PC-9 (cell line): ENCODE measurements around the gene ARHGAP32. TPM values are rescaled to one million over a fixed set of nuclear protein-coding genes. Genes with fewer than 3 reads are reported as not detected.

Source experiments
- BruUV-seq: library from RNA; stranded (reverse); fragments of 400-500 nt; replicated peaks from 2 replicates; lab custom pipeline; 2021; lab: Mats Ljungman, UMichigan
- CTCF ChIA-PET: fragments of 300-600 bp; sonication (Branson Sonifier 250); formaldehyde crosslinking; loops from one replicate; lab custom pipeline; 2022; ENCODE audit warnings: antibody characterized with exemption; lab: Charles Lee
- POLR2A ChIA-PET: fragments of 300-600 bp; sonication (Branson Sonifier 250); formaldehyde crosslinking; loops from one replicate; lab custom pipeline; 2022; ENCODE audit warnings: antibody characterized with exemption; ENCODE audit not compliant: unreplicated experiment; lab: Charles Lee
- DNase-seq, 2 experiments: peaks; one replicate each; pipeline versions ENCODE4 v3.0.0 to v3.0.0-alpha.2; 2015 to 2022; ENCODE audit warnings: mixed read lengths in 1 of 2
- H2AFZ ChIP-seq: fragments of 200-600 bp; sonication (generic); 2 replicates; pipeline ENCODE4 v1.8.1; 2017; ENCODE audit warnings: antibody characterized with exemption
- H3F3A ChIP-seq: fragments of 200-600 bp; sonication (generic); 2 replicates; pipeline ENCODE4 v1.8.1; 2017; ENCODE audit warnings: antibody characterized with exemption, mild to moderate bottlenecking, low read depth; ENCODE audit not compliant: insufficient read depth
- H3K27ac ChIP-seq: fragments of 200-600 bp; sonication (generic); 2 replicates; pipeline ENCODE4 v1.6.1; 2016; ENCODE audit warnings: mixed run types
- H3K27me3 ChIP-seq: fragments of 200-600 bp; sonication (generic); 2 replicates; pipeline ENCODE4 v1.6.1; 2016; ENCODE audit warnings: low read depth, mixed run types; ENCODE audit not compliant: insufficient read depth
- H3K36me3 ChIP-seq: fragments of 200-600 bp; sonication (generic); 2 replicates; pipeline ENCODE4 v1.6.1; 2016; ENCODE audit warnings: low read depth, mixed run types
- H3K4me1 ChIP-seq: fragments of 200-600 bp; sonication (generic); replicated peaks from 2 replicates; pipeline ENCODE4 v1.6.1; 2016; ENCODE audit warnings: mixed run types; ENCODE audit not compliant: insufficient read depth
- H3K4me2 ChIP-seq: fragments of 200-600 bp; sonication (generic); 2 replicates; pipeline ENCODE4 v1.6.1; 2017; ENCODE audit warnings: mixed run types
- H3K4me3 ChIP-seq: fragments of 200-600 bp; sonication (generic); 2 replicates; pipeline ENCODE4 v1.6.1; 2016; ENCODE audit warnings: mixed run types
- H3K79me2 ChIP-seq: fragments of 200-600 bp; sonication (generic); 2 replicates; pipeline ENCODE4 v1.6.1; 2017; ENCODE audit warnings: low read depth, mixed run types
- H3K9me2 ChIP-seq: fragments of 200-600 bp; sonication (generic); 2 replicates; pipeline ENCODE4 v1.8.1; 2017; ENCODE audit warnings: mild to moderate bottlenecking; ENCODE audit not compliant: insufficient read depth
- H3K9me3 ChIP-seq: fragments of 200-600 bp; sonication (generic); 2 replicates; pipeline ENCODE4 v1.8.1; 2016; ENCODE audit warnings: low read depth; ENCODE audit not compliant: insufficient read depth
- H4K20me1 ChIP-seq: fragments of 200-600 bp; sonication (generic); 2 replicates; pipeline ENCODE4 v1.8.1; 2017; ENCODE audit not compliant: insufficient read depth
- EZH2 ChIP-seq: fragments of 200-600 bp; sonication (generic); IDR thresholded peaks from 2 replicates; pipeline ENCODE4 v1.8.0; 2017; ENCODE audit warnings: antibody characterized with exemption, low read depth
- intact Hi-C: fragments of 100-400 bp; cut with micrococcal nuclease; formaldehyde crosslinking; loops from one replicate; pipeline ENCODE4 v1.10.0; 2022; ENCODE audit not compliant: unreplicated experiment
- total RNA-seq: library from RNA; stranded (reverse); gene quantifications from 2 replicates; pipeline ENCODE4 v1.2.3, GENCODE V29; 2021
- TF ChIP-seq, protein P1 (sequence below): fragments of 200-600 bp; sonication (generic); conservative IDR thresholded peaks from 2 replicates; pipeline ENCODE4 v1.6.1; 2017; ENCODE audit warnings: mixed run types, antibody characterized with exemption, mild to moderate bottlenecking, moderate library complexity

ARHGAP32 gene
- total RNA-seq, 1 experiment from 2014 or later = 35.1 TPM

DNA sequence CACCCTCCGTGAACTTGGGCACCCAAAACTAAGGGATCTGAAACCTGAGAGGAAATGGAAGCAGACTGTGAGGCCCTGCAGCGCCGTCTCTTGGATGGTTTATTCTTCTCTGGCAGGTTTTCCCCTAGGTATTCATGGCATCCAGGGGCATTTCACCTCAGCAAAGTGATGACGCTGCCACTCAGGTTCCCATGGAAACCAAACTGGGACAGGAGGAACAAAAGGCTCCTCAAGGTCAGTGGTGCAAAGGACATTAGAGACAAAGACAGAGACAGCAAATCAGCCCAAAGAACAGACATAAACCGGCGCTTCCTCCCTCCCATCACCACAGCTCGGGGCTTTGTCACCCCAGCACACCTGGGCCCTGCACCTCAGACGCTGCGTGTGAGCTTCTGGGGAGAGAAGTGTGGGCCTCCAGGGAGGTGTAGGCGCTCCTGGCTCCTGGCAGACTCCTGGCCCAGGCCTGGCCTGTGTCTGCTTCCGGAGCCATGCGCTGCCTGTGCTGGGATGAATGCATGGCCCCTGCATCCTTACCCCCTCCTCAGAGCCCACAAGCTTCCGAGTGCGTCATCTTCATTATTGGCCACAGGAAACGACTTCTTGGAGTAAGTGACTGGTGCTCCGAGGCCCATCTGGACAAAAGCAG is 255.4 kb downstream of the ARHGAP32 start:
- Histone ChIP-seq H3K9me2 (no peaks in the 10 kb centered on the region), H3K27ac (no peak overlapping the region), H3F3A (no peaks in the 10 kb centered on the region), H3K4me3 (no peak overlapping the region), H3K36me3 (no peaks in the 10 kb centered on the region), H4K20me1 (no peaks in the 10 kb centered on the region), H3K4me1 (no peaks in the 10 kb centered on the region), H3K27me3 (peaks cover 36% of the 10 kb centered on the region), H3K4me2 (no peak overlapping the region), H2AFZ (no peak overlapping the region), H3K9me3 (no peaks in the 10 kb centered on the region), H3K79me2 (no peaks in the 10 kb centered on the region)
- DNase-seq = no peak
- intact Hi-C loops = no loop called here
- POLR2A ChIA-PET = no interaction called here
- CTCF ChIA-PET = no interaction called here
- no TSS peak for BruUV-seq
- TF ChIP-seq, protein P1, sequence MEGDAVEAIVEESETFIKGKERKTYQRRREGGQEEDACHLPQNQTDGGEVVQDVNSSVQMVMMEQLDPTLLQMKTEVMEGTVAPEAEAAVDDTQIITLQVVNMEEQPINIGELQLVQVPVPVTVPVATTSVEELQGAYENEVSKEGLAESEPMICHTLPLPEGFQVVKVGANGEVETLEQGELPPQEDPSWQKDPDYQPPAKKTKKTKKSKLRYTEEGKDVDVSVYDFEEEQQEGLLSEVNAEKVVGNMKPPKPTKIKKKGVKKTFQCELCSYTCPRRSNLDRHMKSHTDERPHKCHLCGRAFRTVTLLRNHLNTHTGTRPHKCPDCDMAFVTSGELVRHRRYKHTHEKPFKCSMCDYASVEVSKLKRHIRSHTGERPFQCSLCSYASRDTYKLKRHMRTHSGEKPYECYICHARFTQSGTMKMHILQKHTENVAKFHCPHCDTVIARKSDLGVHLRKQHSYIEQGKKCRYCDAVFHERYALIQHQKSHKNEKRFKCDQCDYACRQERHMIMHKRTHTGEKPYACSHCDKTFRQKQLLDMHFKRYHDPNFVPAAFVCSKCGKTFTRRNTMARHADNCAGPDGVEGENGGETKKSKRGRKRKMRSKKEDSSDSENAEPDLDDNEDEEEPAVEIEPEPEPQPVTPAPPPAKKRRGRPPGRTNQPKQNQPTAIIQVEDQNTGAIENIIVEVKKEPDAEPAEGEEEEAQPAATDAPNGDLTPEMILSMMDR = no peak
- TF ChIP-seq EZH2 = no peak

DNA sequence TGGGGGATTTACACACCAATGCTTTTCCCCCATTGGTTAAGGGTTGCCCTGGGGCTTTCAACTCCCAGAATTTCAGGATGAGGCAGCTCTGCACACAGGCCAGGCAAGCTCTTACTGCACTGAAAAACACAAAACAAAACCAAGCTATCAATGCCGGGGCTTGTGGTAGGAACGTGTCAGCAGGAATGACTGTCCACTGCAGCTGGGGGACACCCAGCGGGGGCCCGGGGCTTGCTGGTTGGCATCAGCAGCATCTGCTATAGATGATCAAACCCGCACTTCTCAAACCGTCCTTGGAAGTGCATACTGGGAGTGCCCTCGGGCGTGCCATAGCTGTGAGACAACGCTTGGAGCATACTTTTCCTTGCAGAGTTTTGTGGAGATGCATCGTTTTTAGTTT is 257.2 kb downstream of the ARHGAP32 start:
- H2AFZ ChIP-seq = no peak overlapping the region
- H3F3A ChIP-seq = no peaks in the 10 kb centered on the region
- intact Hi-C loops = no loop called here
- POLR2A ChIA-PET = no interaction called here
- peaks cover 31% of the 10 kb centered on the region for H3K27me3 ChIP-seq
- no peaks in the 10 kb centered on the region for H3K9me3 ChIP-seq
- H3K4me1 ChIP-seq = no peaks in the 10 kb centered on the region
- DNase-seq = no peak
- no peak for TF ChIP-seq EZH2
- TF ChIP-seq, protein P1 = no peak
- no peaks in the 10 kb centered on the region for H3K36me3 ChIP-seq
- H3K27ac ChIP-seq = no peak overlapping the region
- no peaks in the 10 kb centered on the region for H4K20me1 ChIP-seq
- no peak overlapping the region for H3K4me2 ChIP-seq
- H3K4me3 ChIP-seq = no peak overlapping the region
- no peaks in the 10 kb centered on the region for H3K79me2 ChIP-seq
- CTCF ChIA-PET = no interaction called here
- H3K9me2 ChIP-seq = no peaks in the 10 kb centered on the region
- BruUV-seq = no TSS peak

DNA sequence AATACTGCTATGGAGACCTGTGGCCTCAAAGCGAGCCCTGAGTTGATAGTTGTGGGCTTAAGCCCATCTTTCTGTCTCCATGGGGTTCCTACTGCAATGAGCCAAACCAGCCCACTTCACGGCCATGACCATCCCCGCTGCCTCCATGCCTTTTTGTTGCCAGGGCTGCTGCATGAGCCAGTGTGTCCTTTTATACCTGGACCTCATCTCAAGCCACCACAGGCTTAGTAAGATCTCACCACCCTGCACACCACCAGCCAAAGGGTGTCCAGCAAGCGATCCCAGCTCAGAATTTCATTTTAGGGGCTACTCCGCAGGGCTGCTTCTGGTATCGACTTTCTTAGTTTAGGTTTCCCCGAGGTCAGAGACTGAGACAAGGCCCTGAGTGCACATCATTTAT is 257.8 kb downstream of the ARHGAP32 start:
- ChIA-PET CTCF (interaction anchor here (0.6 kb wide), 1 partner anchor 22 kb away, joined by 4 read pairs; no protein-coding TSS in a partner anchor), POLR2A (no interaction called here)
- H3K79me2 ChIP-seq = no peaks in the 10 kb centered on the region
- H3K9me2 ChIP-seq = no peaks in the 10 kb centered on the region
- no peaks in the 10 kb centered on the region for H3K9me3 ChIP-seq
- BruUV-seq = no TSS peak
- no peak overlapping the region for H3K4me3 ChIP-seq
- no peak for DNase-seq
- H2AFZ ChIP-seq = no peak overlapping the region
- H3K4me1 ChIP-seq = no peaks in the 10 kb centered on the region
- no peaks in the 10 kb centered on the region for H3F3A ChIP-seq
- H3K27me3 ChIP-seq = peaks cover 30% of the 10 kb centered on the region; the same call in 1 of the 2 replicates
- H4K20me1 ChIP-seq = no peaks in the 10 kb centered on the region
- intact Hi-C loops = no loop called here
- H3K27ac ChIP-seq = no peak overlapping the region
- no peak overlapping the region for H3K4me2 ChIP-seq
- H3K36me3 ChIP-seq = no peaks in the 10 kb centered on the region
- TF ChIP-seq EZH2 = no peak
- TF ChIP-seq, protein P1 = no peak
